NCI-H146 treated with DMSO at 0.1 percent for 48 hours (cell line): ENCODE measurements around the gene WDR82.
A peak's percentile ranks its signal among the peaks of the same experiment; 100 is the strongest.

Source experiments
- DNase-seq: peaks from one replicate; lab custom pipeline; 2025; ENCODE audit not compliant: unreplicated experiment; lab: John Stamatoyannopoulos, UW

Gene WDR82

DNA sequence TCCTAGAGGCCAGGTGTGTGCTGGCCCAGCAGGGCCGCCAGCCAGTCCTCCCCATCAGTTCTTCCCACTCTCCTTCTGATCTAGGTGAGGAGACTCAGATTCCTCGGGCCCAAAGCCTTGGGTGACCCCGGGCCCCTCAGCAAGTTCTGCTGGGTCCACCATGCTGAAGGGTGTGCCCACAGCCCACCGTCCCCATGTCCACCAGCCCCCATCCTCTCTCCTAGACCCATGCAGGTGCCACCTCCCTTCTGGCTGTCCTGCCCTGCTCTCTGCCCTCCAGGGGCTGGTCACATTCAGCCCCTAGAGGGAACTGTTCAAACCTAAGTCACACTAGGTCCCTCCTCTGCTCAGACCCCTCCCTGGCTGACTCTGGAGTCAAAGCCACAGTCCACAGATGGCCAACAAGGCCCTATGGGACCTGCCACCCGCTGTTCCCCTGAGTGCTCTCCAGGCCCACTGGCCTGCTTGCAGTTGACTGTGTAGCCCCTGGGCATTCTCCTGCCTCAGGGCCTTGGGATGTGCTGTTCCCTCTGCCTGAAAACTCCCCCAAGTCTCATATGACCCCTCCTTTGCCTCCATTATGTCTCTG is 52.1 kb downstream of the WDR82 start:
- DNase-seq, result no peak

DNA sequence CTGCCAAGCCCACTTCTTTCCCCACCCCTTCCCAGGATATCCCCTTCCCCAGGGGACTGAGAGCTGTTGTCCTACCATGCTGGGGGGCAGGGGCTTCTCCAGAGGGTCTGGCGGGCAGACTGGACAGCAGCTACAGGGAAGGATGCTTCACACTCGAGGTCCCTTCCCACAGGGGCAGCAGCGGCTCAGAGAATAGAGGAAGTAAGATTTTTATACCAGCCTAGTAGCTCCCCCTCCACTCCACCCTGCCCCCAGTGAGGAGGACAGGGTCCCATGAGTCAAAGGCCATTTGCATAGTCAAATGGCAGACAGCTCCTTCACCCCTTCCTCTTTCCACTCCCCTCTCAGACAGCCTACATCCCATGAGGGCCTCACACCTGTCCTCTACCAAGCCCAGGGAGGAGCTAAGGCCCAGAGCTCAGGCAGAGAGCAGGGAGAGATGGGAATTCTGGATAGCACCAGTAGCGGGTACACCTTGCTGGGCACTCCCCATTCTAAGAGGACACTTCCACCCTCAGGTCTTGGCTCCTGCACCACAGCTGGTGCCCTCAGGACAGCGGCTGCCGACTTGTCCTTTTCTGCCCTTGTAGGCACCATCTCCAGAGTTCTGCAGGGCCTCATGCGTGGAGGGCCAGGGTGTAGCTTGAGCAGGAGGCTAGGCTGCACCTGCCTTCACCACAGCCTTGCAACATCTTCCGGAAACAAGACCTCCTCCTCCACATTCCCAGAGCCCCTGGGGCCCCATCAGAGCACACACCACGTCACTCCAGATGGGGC is 52.8 kb downstream of the WDR82 start, which contains the start of gene TLR9:
TLR9 (minus strand) TSS at position 194 of the 777 bp plus-strand sequence; CDS start at position 78, 116 bp downstream.
- DNase-seq, result no peak

DNA sequence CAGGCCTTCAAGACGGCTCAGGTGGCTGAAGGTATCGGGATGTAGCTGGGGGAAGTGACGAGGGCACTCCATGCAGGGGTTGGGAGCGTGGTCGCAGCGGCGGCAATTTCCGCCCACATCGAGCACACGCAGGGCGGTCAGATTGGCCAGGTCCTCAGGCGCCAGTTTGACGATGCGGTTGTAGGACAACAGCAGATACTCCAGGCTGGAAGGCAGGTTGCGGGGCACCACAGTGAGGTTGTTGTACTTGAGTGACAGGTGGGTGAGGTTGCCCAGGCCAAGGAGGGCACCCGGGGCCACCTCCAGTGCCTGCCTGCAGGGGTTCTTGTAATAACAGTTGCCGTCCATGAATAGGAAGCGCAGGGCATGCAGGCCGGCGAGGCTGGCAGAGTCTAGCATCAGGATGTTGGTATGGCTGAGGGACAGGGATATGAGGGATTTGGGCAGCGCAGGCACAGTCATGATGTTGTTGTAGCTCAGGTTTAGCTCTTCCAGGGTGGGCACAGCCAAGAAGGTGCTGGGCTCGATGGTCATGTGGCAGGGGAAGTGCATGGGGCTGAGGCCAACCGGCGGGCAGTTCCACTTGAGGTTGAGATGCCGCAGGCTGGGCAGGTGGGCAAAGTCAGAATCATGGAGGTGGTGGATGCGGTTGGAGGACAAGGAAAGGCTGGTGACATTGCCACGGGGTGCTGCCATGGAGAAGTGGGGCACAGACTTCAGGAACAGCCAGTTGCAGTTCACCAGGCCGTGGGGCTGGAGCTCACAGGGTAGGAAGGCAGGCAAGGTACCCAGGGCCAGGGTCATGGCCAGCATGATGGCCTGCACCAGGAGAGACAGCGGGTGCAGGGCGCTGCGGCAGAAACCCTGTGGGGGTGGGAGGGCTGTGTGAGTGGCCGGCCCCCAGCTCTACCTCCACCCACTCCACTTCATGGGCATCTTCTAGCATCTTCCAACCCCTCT is 54.7 kb downstream of the WDR82 start:
- DNase-seq, result no peak

DNA sequence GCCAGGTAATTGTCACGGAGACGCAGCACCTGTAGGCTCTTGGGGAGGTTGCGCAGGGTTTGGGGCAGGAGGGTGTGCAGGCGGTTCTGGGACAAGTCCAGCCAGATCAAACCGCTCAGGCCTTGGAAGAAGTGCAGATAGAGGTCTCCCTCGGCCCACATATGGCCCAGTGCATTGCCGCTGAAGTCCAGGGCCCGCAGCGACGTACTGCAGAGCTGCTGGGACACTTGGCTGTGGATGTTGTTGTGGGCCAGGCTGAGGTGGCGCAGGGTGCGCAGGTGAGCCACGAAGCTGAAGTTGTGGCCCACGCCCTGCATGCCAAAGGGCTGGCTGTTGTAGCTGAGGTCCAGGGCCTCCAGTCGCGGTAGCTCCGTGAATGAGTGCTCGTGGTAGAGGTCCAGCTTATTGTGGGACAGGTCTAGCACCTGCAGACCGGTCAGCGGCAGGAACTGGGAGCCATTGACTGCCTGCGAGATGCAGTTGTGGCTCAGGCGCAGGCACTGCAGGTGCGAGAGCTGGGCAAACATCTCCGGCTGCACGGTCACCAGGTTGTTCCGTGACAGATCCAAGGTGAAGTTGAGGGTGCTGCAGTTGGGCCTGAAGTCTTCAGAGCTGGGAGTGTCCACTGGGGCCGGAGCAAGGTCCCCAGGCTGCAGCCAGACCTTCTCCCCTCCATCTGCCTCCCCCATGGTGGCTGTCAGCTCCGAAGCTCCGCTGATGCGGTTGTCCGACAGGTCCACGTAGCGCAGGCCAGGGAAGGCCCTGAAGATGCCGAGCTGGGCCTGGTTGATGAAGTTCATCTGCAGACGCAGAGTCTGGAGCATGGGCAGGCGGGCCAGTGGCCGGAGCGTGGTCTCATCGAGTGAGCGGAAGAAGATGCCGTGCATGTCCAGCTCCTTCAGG is 55.9 kb downstream of the WDR82 start:
- DNase-seq, result no peak

DNA sequence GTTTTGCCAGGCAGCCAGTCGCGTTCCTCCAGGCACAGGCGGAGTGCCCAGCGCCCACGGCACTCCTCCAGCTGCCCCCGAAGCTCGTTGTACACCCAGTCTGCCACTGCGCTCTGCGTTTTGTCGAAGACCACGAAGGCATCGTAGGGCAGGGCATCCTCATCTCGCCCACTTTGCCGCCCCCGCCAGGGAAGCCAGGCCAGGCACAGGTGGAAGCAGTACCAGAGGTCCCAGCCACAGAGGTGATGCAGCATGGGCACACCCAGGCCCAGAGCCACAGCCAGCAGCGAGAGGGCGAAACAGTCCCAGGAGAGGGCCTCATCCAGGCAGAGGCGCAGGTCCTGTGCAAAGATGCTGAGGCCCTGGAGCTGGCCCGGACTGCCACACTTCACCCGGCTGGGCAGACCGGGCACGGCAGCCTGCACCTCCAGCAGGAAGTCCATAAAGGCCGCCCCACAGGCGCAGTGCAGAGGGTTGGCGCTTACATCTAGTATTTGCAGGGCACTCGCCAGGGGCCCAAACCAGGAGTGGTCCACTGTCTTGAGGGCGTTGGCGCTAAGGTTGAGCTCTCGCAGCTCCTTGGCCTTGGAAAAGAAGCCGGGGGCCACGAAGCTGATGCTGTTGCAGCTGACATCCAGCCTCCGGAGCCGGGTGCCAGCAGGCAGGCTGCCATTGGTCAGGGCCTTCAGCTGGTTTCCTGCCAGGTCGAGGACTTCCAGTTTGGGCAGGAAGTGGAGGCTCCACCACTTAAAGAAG is 56.7 kb downstream of the WDR82 start:
- DNase-seq, result no peak

DNA sequence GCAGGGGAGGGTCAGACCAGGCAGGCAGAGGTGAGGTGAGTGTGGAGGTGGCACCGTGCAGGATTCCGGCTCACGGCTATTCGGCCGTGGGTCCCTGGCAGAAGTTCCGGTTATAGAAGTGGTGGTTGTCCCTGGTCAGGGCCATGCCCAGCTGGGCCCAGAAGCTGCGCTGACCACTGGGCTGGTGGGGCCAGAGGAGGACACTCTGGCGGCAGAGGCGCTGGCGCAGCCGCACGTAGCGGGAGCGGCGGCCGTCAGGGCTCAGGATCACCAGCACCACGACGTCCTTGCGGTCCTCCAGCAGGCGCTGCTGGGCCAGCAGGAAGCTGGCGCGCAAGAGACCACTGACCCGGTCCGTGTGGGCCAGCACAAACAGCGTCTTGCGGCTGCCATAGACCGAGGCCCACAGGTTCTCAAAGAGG is 57.3 kb downstream of the WDR82 start:
- DNase-seq, result no peak

DNA sequence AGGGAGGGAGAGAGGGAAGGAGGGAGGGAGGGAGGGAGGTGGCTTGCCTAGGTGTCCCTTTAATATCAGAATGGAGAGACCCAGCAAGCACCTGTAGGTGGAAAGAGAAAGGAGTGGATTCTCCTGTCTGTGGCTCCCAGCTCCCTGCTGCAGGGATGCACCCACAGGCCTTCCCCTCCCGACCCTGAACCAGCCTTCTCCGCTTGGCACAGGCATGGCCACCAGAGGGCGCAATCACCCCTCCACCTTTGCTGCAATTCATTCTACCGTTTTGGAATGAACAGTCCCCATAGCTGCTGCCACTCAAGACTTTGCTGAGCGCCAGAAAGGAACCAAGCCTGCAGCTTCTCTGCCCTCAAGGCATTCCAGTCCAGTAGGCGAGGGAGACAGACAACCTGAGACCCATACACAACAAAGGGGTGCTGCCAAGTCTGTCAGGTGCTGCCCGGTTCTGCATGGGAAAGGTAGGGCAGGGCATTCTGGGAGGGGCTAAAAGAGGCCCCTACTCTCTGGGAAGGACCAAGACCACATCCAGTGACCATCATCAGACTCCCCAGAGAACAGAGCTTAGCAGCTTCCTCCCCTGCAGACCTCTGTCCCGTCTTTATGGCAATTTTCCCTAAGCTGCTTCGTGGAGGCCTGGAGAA is 57.9 kb downstream of the WDR82 start:
- peak; percentile 25 for DNase-seq

DNA sequence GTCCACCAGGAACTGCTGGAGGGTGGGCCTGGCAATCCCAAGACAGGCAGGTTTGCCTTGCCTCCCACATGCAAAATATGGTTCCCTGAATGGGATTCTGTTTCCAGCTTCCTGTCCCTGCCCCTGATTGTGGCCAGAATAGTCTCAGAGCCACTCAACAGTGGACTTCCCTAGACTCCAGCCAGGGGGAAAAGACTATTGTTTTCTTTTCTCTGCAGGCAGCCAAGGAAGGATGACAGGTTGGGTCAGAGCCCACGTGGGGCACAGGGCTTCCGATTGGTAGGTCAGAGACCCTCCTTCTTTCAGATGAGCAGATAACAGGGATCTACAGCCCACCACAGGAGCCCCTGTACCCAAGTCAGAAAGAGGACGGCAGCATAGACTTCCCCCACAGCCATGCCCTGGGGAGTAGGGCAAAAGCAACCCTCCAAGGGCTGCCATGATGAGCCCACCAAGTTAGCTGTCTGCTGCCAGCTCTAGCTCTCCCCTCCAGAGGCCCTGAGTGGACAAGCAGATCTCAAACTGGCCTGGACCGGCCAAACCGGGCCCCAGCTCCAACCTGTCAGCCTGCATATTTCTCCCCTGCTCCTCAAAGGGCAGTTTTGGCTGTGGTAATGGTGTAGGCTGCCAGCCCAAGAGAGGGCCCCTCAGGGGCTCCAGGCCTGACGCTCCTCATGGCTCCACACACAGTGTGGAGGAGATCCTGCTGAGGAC is 59.4 kb downstream of the WDR82 start:
- DNase-seq, result no peak

DNA sequence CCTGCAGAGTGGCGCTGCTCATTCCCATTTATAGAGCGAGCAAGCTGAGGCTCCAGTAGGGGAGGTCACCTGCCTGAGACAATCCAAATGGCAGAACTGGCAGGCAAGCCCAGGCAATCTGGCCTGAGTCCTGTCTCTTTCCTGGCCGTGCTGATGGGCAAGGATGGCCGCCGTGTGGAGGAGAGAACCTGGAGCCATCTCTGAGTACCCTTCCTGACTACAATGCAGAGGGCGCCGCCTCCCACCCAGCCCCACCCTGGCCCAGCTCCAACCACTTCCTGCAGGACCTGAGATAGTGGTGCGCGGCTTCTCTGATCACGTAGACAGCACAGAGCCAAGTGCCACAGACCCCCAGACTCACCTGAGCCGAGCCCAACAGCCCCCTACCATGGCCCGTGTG is 60.0 kb downstream of the WDR82 start:
- DNase-seq, result no peak

DNA sequence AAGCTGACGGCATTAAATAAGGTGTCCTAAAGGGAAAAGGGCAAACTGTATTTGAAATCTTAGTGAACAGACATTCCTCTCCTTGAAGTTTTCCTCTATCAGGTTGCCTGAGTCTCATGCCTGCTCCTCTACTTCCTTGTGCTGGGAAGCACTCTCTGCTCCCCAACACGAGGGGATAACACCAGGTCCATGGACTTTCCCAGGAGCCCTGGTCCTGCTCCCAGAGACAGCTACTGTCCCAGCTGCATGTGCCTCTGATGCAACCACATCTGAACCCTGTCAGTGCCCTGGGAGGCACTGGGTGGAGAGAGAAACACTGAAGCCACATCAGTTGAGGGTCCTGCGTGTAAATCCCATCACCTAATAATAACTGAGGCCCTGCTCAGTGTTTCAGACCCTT is 60.4 kb downstream of the WDR82 start:
- no peak for DNase-seq

DNA sequence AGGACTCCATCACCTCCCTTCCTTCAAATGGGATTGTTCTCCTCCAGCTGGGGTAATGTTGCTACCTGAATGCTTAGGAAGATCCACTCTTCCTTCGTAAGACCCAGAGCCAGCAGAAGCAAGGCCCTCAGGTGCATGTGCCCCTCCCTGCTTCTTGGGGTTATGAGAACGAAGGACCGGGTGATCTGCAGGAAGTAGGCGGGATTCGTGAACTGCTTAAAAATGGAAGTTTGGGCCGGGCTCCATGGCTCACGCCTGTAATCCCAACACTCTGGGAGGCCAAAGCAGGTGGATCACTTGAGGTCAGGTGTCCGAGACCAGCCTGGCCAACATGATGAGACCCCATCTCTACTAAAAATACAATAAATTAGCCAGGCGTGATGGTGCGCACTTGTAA is 61.0 kb downstream of the WDR82 start:
- no peak for DNase-seq

DNA sequence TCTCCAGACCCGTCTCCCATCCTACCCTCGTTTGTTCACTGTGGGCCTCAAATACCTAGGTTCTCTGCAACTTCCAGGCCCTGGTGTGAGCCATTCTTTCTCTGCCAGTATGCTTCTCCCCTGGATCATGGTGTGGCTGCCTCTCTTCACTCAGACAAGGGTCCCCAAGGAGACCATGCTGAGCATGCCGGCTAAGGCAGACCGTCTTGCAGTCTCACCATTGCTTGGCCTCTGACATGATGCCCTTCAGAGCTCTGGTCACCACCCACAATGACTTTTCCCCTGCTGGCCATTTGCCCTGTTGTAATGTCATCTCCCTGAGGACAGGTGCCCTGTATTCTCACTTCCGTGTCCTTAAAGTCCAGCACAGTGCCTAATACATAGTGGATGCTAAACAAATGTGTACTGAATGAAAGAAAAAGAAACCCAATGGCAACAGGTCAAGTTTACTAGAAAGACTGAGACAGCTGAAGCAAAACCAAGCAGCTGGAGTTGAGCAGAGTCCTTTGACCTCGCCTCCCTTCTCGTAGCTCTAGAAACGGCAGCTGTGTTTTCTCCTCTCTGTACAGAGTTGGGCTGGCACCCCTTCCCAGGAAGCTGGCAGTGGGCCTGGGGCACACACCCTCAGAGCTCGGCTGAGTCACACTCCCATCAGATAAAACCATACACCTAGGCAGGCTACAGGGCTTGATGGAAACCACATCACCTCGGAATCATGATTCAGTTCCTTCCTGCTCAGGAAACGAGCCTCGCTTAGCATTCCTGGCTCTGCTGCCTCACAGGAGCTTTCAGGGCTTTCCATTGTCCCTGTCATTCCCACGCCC is 61.7 kb downstream of the WDR82 start:
- DNase-seq, result no peak

DNA sequence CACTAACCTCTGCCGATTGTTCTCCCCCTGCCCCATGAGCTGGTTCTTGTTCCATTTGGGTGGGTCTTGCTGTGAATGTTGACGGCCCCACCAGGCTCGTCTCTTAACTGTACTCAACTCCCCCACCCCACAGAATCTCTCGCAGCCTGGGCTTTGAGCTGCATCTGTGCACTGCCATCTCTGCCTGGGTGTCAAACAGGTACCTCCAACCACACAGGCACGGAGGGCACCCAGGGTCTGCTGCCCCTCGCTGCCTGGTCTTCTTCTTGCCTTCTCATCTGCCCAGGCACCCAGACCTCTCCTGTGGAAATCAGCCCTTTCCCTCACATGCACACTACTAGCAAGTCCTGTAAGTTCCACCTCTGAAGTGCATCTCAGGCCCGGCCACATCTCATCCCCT is 63.1 kb downstream of the WDR82 start:
- no peak for DNase-seq

DNA sequence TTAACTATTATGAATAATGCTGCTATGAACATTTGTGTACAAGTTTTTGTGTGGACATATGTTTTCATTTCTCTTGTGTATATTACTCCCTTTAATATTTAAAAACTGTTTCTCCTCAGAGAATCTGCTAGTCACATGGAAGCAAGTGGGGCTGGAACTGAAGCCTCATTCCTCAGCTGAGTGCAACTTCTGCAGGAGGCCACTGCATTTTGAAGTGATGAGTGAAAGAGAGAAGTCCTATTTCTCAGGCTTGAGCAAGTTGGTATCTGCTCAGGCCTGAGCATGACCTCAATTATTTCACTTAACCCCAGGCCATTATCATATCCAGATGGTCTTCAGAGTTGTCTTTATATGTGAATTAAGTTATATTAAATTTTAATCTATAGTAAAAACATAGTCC is 64.5 kb downstream of the WDR82 start:
- no peak for DNase-seq

DNA sequence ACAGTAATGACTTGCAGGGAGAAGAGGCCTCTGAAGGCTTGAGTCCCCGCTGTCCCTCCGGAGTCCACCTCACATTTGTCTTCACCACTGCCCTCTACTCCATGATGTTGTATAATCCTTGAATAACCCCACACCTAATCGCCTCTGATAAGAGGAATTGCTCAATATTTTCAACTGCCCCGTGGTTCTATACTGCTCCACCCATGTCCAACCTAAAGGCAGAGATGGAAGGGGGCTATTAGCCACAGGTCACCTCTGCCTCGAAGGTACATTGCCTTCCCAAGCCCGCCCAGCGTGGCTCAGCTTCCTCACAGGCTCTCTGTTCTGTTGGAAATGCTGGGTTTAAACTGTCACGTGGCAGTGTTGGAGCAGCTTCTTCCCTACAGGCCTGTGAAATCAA is 65.4 kb downstream of the WDR82 start:
- DNase-seq, result no peak

DNA sequence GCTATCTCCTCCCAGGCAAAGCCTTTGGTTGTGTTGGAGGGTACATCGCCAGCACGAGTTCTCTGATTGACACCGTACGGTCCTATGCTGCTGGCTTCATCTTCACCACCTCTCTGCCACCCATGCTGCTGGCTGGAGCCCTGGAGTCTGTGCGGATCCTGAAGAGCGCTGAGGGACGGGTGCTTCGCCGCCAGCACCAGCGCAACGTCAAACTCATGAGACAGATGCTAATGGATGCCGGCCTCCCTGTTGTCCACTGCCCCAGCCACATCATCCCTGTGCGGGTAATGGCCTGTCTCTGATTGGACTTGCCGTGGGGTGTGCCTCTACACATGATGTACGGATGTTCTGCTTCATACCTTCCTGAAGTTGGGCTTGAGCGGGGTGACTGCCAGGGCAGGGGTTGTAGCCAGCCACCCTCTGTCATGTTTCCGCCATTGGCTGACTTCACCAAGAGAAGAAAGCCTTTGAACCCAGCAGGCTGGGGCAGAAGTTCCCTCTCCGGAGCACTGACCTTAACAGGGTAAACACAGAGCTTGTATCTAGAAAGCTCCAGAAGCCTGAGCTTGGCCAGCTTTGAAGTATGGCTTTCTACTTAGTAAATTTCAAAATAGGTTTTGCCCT is 67.1 kb downstream of the WDR82 start:
- no peak for DNase-seq

DNA sequence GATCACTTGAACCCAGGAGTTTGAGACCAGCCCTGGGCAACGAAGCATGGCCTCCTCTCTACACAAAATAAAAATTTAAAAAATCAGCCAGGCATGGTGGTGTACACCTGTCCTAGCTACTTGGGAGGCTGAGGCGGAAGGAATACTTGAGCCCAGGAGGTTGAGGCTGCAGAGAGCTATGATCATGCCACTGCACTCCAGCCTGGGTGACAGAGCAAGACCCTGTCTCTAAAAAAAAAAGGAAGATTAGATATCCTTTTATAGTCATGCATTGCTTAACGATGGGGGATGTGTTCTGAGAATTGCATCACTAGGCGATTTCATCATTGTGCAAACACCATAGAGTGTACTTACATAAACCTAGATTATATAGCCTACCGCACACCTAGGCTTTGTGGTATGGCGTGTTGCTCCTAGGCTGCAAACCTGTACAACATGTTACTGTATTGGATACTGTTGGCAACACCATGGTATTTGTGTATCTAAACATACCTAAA is 67.9 kb downstream of the WDR82 start:
- no peak for DNase-seq
